Measurements from ENCODE around the gene HDAC4.
A peak's percentile ranks its signal among the peaks of the same experiment; 100 is the strongest.

Gene HDAC4

GRCh38 chr2:239429473-239430350 lies 28.9 kb upstream of the HDAC4 start:
- DNase-seq (ENCODE audit: low read depth in 2 of 2) = no peak

GRCh38 chr2:239425631-239426030 lies 24.8 kb upstream of the HDAC4 start:
- no peak for DNase-seq (ENCODE audit: low read depth in 2 of 2)

- DNase-seq (ENCODE audit: low read depth in 2 of 2) = no peak
Measured at GRCh38 chr2:239424337-239425045, 23.7 kb upstream of the HDAC4 start.

- DNase-seq (ENCODE audit: low read depth in 2 of 2) = no peak
Measured at GRCh38 chr2:239423551-239423950, 22.7 kb upstream of the HDAC4 start.

- DNase-seq (ENCODE audit: low read depth in 2 of 2) = no peak
Measured at GRCh38 chr2:239421851-239422250, 21.0 kb upstream of the HDAC4 start.

- DNase-seq (ENCODE audit: low read depth in 2 of 2) = no peak
Measured at GRCh38 chr2:239420082-239420481, 19.3 kb upstream of the HDAC4 start.

- no peak for DNase-seq (ENCODE audit: low read depth in 2 of 2)
Measured at GRCh38 chr2:239418918-239419317, 18.1 kb upstream of the HDAC4 start.

GRCh38 chr2:239412905-239413603 lies 12.2 kb upstream of the HDAC4 start:
- no peak for DNase-seq (ENCODE audit: low read depth in 2 of 2)

- no peak for DNase-seq (ENCODE audit: low read depth in 2 of 2)
Measured at GRCh38 chr2:239411549-239412319, 10.9 kb upstream of the HDAC4 start.

GRCh38 chr2:239411117-239411516 lies 10.3 kb upstream of the HDAC4 start:
- no peak for DNase-seq (ENCODE audit: low read depth in 2 of 2)

- no peak for DNase-seq (ENCODE audit: low read depth in 2 of 2)
Measured at GRCh38 chr2:239409976-239410375, 9.2 kb upstream of the HDAC4 start.

GRCh38 chr2:239407112-239407511 lies 6.3 kb upstream of the HDAC4 start:
- DNase-seq (ENCODE audit: low read depth in 2 of 2) = no peak

GRCh38 chr2:239406316-239406995 lies 5.6 kb upstream of the HDAC4 start:
- DNase-seq (ENCODE audit: low read depth in 2 of 2) = no peak

GRCh38 chr2:239405071-239405470 lies 4.3 kb upstream of the HDAC4 start:
- DNase-seq (ENCODE audit: low read depth in 2 of 2) = no peak

GRCh38 chr2:239402666-239403065 lies 1.8 kb upstream of the HDAC4 start:
- no peak for DNase-seq (ENCODE audit: low read depth in 2 of 2)

- no peak for DNase-seq (ENCODE audit: low read depth in 2 of 2)
Measured at GRCh38 chr2:239401881-239402233, 1.0 kb upstream of the HDAC4 start.

GRCh38 chr2:239401067-239401880 lies 454 bp upstream of the HDAC4 start:
- DNase-seq (ENCODE audit: low read depth in 2 of 2) = peak; percentile 97 to 99

GRCh38 chr2:239399921-239400595 lies 762 bp downstream of the HDAC4 start:
- no peak for DNase-seq (ENCODE audit: low read depth in 2 of 2)

- DNase-seq (ENCODE audit: low read depth in 2 of 2) = no peak
Measured at GRCh38 chr2:239399433-239399920, 1.3 kb downstream of the HDAC4 start.

- no peak for DNase-seq (ENCODE audit: low read depth in 2 of 2)
Measured at GRCh38 chr2:239398521-239398921, 2.3 kb downstream of the HDAC4 start.
